GM10266 (cell line): ENCODE results near the gene LURAP1L.

Experiments
- DNase-seq: peaks from one replicate; pipeline ENCODE4 v3.0.0; 2012; ENCODE audit errors: extremely low spot score
- CTCF ChIP-seq: IDR thresholded peaks from 2 replicates; pipeline ENCODE4 v1.5.1; 2012; ENCODE audit warnings: mild to moderate bottlenecking, low read depth; ENCODE audit not compliant: control insufficient read depth, insufficient read depth; ENCODE audit errors: missing control alignments

LURAP1L gene

GRCh38 chr9:12818431-12819000, 43.7 kb downstream of the LURAP1L start:
- DNase-seq: no peak
- no peak for TF ChIP-seq CTCF

- peak; percentile 51 for TF ChIP-seq CTCF
- peak; percentile 23 for DNase-seq
These were observed 44.8 kb downstream of the LURAP1L start for GRCh38 chr9:12819436-12820185.

- TF ChIP-seq CTCF: no peak
- no peak for DNase-seq
These were observed 47.3 kb downstream of the LURAP1L start for GRCh38 chr9:12822111-12822510.

GRCh38 chr9:12826924-12827565, 52.2 kb downstream of the LURAP1L start:
- TF ChIP-seq CTCF: no peak
- no peak for DNase-seq

- TF ChIP-seq CTCF: no peak
- DNase-seq: no peak
These were observed 58.9 kb downstream of the LURAP1L start for GRCh38 chr9:12833701-12834100.

GRCh38 chr9:12838546-12838945, 63.7 kb downstream of the LURAP1L start:
- no peak for DNase-seq

More at GRCh38 chr9:12838546-12838945, 63.7 kb downstream of the LURAP1L start:
- TF ChIP-seq CTCF: no peak
